ENCODE data around the gene ADGRB2.

DNA sequence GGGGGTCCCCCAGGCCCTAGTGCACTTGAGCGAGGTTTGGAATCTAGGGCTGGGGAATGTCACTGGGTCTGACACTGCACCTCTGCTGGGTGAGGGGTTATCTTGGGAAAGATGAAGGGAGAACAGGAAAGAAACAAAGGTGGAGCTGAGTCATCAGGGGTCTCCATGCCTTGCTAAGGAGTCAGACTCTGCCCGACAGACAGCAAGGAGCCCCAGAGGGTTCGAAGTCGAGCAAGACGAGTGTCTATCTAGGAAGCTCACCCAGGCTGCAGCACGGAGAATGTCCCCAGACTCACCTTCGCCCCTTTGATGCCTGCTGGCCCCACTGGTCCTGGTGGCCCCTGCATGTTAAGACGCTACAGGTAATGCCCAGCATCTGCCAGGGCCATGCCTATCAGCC, 78.3 kb downstream of the ADGRB2 start:
- TF ChIP-seq, protein P1, sequence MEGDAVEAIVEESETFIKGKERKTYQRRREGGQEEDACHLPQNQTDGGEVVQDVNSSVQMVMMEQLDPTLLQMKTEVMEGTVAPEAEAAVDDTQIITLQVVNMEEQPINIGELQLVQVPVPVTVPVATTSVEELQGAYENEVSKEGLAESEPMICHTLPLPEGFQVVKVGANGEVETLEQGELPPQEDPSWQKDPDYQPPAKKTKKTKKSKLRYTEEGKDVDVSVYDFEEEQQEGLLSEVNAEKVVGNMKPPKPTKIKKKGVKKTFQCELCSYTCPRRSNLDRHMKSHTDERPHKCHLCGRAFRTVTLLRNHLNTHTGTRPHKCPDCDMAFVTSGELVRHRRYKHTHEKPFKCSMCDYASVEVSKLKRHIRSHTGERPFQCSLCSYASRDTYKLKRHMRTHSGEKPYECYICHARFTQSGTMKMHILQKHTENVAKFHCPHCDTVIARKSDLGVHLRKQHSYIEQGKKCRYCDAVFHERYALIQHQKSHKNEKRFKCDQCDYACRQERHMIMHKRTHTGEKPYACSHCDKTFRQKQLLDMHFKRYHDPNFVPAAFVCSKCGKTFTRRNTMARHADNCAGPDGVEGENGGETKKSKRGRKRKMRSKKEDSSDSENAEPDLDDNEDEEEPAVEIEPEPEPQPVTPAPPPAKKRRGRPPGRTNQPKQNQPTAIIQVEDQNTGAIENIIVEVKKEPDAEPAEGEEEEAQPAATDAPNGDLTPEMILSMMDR (IDR thresholded peaks at IDR 0.05), result no peak
- TF ChIP-seq POLR2A (IDR thresholded peaks at IDR 0.05), result no peak
